Measurements from ENCODE around the gene NRM. TPM values are rescaled to one million over a fixed set of nuclear protein-coding genes. Genes with fewer than 3 reads are reported as not detected.
"Not testable (repeated sequence)": the region's sequence is repeated elsewhere in the genome, so short reads cannot be mapped to it uniquely, and the experiment has no call there.

NRM gene
- total and polyA plus RNA-seq, 3 donors from 2014 or later, result 9.5 to 26.6 (median 10.5) TPM

DNA sequence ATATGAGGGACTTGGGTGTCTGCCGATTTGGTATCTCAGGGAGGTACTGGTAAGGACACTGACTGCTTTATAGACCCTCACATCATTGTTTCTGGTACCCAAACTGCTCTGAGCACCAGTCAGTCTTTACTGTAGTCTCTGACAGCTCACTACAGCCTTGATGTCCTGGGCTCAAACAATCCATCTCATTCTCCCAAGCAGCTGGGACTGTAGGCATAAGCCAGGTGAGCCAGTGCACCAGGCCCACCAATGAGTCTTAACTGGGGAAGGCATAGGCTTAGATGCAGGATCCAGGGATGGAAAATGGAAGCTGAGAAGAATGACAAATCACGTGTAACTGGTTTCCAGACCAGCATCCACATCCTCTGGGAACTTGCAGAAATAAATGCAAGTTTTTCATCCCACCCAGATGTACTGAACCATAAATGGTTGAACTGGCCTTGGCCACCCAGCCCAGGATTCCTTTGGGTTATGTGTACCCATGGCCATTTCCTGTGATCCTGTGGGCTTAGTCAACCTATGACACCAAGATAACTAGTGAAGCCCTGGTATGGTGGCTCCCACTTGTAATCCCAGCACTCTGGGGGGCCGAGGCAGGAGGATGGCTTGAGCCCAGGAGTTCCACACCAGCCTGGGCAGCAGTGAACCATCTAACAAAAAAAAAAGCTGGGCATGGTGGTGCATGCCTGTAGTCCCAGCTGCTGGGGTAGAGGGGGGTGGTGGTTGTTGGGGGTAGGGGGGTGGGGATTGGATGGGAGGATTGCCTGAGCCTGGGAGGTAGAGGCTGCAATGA, 35.1 kb upstream of the NRM start:
- no peak for DNase-seq
- H3K27me3 ChIP-seq, result no peaks in the 10 kb centered on the region
- 67 to 71% methylated on average over 2 to 3 of the region's 3 CpGs for WGBS, 2 donors
- no peak overlapping the region for H3K27ac ChIP-seq
- no peak overlapping the region for H3K4me3 ChIP-seq
- H3K36me3 ChIP-seq (ENCODE audit: low read depth, missing control alignments), result no peaks in the 10 kb centered on the region
- H3K9me3 ChIP-seq, result no peaks in the 10 kb centered on the region
- TF ChIP-seq POLR2A (IDR thresholded peaks at IDR 0.05), result no peak
- TF ChIP-seq, protein P1, sequence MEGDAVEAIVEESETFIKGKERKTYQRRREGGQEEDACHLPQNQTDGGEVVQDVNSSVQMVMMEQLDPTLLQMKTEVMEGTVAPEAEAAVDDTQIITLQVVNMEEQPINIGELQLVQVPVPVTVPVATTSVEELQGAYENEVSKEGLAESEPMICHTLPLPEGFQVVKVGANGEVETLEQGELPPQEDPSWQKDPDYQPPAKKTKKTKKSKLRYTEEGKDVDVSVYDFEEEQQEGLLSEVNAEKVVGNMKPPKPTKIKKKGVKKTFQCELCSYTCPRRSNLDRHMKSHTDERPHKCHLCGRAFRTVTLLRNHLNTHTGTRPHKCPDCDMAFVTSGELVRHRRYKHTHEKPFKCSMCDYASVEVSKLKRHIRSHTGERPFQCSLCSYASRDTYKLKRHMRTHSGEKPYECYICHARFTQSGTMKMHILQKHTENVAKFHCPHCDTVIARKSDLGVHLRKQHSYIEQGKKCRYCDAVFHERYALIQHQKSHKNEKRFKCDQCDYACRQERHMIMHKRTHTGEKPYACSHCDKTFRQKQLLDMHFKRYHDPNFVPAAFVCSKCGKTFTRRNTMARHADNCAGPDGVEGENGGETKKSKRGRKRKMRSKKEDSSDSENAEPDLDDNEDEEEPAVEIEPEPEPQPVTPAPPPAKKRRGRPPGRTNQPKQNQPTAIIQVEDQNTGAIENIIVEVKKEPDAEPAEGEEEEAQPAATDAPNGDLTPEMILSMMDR (IDR thresholded peaks at IDR 0.05), result no peak
- intact Hi-C loops (cut with DNase I; ENCODE audit: low total_unique reads), result loop anchor here (10.0 kb wide), 1 partner anchor 1081 kb away; no protein-coding TSS in a partner anchor
- H3K4me1 ChIP-seq, result peaks cover 20% of the 10 kb centered on the region

DNA sequence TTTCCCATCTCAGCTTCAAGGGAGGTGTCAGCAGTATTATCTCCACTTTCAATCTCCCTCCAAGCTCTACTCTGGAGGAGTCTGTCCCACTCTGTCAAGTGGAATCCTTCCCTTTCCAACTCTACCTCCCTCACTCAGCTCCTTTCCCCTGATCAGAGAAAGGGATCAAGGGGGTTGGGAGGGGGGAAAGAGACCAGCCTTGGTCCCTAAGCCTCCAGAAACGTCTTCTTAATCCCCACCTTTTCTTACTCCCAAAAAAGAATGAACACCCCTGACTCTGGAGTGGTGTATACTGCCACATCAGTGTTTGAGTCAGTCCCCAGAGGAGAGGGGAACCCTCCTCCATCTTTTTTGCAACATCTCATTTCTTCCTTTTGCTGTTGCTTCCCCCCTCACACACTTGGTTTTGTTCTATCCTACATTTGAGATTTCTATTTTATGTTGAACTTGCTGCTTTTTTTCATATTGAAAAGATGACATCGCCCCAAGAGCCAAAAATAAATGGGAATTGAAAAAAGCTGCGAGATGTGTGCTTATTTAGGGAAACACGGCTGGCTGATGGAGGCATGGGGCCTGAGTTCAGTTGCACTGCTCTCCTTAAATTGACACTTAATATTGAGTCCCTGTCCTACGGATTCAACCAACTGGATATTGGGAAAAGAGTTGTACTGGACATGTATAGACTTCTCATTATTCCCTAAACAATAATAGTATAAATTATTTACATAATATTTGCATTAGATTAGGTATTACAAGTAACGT, 34.3 kb upstream of the NRM start:
- intact Hi-C loops (cut with DNase I; ENCODE audit: low total_unique reads), result loop anchor here (10.0 kb wide), 1 partner anchor 1080 kb away; no protein-coding TSS in a partner anchor
- Histone ChIP-seq H3K4me3 (no peak overlapping the region), H3K9me3 (no peaks in the 10 kb centered on the region), H3K27me3 (no peaks in the 10 kb centered on the region), H3K4me1 (peaks cover 20% of the 10 kb centered on the region), H3K36me3 (ENCODE audit: low read depth, missing control alignments) (no peaks in the 10 kb centered on the region), H3K27ac (no peak overlapping the region)
- TF ChIP-seq, protein P1 (IDR thresholded peaks at IDR 0.05), result no peak
- TF ChIP-seq POLR2A (IDR thresholded peaks at IDR 0.05), result no peak
- DNase-seq, result no peak
- WGBS, 2 donors, result 46 to 47% methylated on average over 6 of the region's 6 CpGs

DNA sequence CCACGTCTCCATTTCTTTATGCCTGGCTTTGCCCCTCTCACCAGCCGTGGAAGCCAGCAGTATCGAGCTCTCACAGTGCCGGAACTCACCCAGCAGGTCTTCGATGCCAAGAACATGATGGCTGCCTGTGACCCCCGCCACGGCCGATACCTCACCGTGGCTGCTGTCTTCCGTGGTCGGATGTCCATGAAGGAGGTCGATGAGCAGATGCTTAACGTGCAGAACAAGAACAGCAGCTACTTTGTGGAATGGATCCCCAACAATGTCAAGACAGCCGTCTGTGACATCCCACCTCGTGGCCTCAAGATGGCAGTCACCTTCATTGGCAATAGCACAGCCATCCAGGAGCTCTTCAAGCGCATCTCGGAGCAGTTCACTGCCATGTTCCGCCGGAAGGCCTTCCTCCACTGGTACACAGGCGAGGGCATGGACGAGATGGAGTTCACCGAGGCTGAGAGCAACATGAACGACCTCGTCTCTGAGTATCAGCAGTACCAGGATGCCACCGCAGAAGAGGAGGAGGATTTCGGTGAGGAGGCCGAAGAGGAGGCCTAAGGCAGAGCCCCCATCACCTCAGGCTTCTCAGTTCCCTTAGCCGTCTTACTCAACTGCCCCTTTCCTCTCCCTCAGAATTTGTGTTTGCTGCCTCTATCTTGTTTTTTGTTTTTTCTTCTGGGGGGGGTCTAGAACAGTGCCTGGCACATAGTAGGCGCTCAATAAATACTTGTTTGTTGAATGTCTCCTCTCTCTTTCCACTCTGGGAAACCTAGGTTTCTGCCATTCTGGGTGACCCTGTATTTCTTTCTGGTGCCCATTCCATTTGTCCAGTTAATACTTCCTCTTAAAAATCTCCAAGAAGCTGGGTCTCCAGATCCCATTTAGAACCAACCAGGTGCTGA, 33.3 kb upstream of the NRM start:
- H3K4me1 ChIP-seq, result peaks cover 20% of the 10 kb centered on the region
- not testable (repeated sequence) for H3K9me3 ChIP-seq; H3K27me3 ChIP-seq; H3K4me3 ChIP-seq; DNase-seq; H3K36me3 ChIP-seq (ENCODE audit: low read depth, missing control alignments); H3K27ac ChIP-seq
- 68 to 75% methylated on average over 18 to 29 of the region's 29 CpGs for WGBS, 2 donors
- intact Hi-C loops (cut with DNase I; ENCODE audit: low total_unique reads), result loop anchor here (2.0 to 10.0 kb wide), 2 partner anchors 45 to 1079 kb away; no protein-coding TSS in a partner anchor

DNA sequence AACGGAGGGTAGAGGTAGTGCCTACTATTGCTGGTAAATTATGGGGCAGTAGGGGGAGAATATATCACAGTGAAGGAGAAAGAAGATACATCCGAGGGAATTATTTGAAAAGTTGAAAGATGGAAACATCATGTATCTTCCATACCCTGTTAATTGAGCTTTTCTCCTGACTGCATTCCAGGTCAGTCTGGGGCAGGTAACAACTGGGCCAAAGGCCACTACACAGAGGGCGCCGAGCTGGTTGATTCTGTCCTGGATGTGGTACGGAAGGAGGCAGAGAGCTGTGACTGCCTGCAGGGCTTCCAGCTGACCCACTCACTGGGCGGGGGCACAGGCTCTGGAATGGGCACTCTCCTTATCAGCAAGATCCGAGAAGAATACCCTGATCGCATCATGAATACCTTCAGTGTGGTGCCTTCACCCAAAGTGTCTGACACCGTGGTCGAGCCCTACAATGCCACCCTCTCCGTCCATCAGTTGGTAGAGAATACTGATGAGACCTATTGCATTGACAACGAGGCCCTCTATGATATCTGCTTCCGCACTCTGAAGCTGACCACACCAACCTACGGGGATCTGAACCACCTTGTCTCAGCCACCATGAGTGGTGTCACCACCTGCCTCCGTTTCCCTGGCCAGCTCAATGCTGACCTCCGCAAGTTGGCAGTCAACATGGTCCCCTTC, 32.5 kb upstream of the NRM start:
- DNase-seq; H3K36me3 ChIP-seq (ENCODE audit: low read depth, missing control alignments); H3K9me3 ChIP-seq; H3K4me3 ChIP-seq; H3K27ac ChIP-seq; H3K27me3 ChIP-seq: not testable (repeated sequence)
- WGBS, 2 donors, result 64 to 73% methylated on average over 16 of the region's 16 CpGs
- intact Hi-C loops (cut with DNase I; ENCODE audit: low total_unique reads), result loop anchor here (2.0 to 10.0 kb wide), 2 partner anchors 44 to 1078 kb away; no protein-coding TSS in a partner anchor
- H3K4me1 ChIP-seq, result peaks cover 21% of the 10 kb centered on the region
